Right renal cortex interstitium (tissue), 3 donors: Measurements from ENCODE around the gene MAD1L1. TPM values are rescaled to one million over a fixed set of nuclear protein-coding genes. Genes with fewer than 3 reads are reported as not detected.
"Not testable (repeated sequence)": the region's sequence is repeated elsewhere in the genome, so short reads cannot be mapped to it uniquely, and the experiment has no call there.

Experiments used
- DNase-seq, 3 donors: peaks; one replicate each; pipeline ENCODE4 v3.0.0-alpha.2; 2013; ENCODE audit warnings: low read depth in 3 of 3, low spot score in 2 of 3
- polyA plus RNA-seq, 3 donors: library from polyadenylated mRNA; unstranded; fragments of 120-200 nt; gene quantifications; one replicate each; pipeline ENCODE4 v1.2.1, GENCODE V29; 2013; ENCODE audit not compliant: insufficient read length in 3 of 3

Gene MAD1L1
- polyA plus RNA-seq, 3 donors = 22.9 to 26.0 (median 25.1) TPM

- no peak for DNase-seq
Observed at GRCh38 chr7:1999278-1999984, 233.3 kb downstream of the MAD1L1 start.

GRCh38 chr7:1998146-1998545 lies 234.6 kb downstream of the MAD1L1 start:
- no peak for DNase-seq

GRCh38 chr7:1997537-1998076 lies 235.1 kb downstream of the MAD1L1 start:
- no peak for DNase-seq

GRCh38 chr7:1996816-1997215 lies 235.9 kb downstream of the MAD1L1 start:
- DNase-seq = no peak

GRCh38 chr7:1995911-1996420 lies 236.8 kb downstream of the MAD1L1 start:
- DNase-seq = not testable (repeated sequence)

- no peak for DNase-seq
Observed at GRCh38 chr7:1995426-1995825, 237.3 kb downstream of the MAD1L1 start.

GRCh38 chr7:1994931-1995330 lies 237.8 kb downstream of the MAD1L1 start:
- DNase-seq = no peak

GRCh38 chr7:1993776-1994740 lies 238.7 kb downstream of the MAD1L1 start:
- no peak for DNase-seq

GRCh38 chr7:1993031-1993695 lies 239.6 kb downstream of the MAD1L1 start:
- DNase-seq = no peak

- DNase-seq = no peak
Observed at GRCh38 chr7:1992554-1992953, 240.2 kb downstream of the MAD1L1 start.

GRCh38 chr7:1990001-1990670 lies 242.6 kb downstream of the MAD1L1 start:
- DNase-seq = no peak

- DNase-seq = no peak
Observed at GRCh38 chr7:1989049-1989860, 243.5 kb downstream of the MAD1L1 start.

GRCh38 chr7:1988533-1988930 lies 244.2 kb downstream of the MAD1L1 start:
- DNase-seq = no peak

- no peak for DNase-seq
Observed at GRCh38 chr7:1987591-1988532, 244.9 kb downstream of the MAD1L1 start.

- DNase-seq = no peak
Observed at GRCh38 chr7:1987084-1987535, 245.6 kb downstream of the MAD1L1 start.

- DNase-seq = no peak
Observed at GRCh38 chr7:1986366-1987083, 246.2 kb downstream of the MAD1L1 start.

GRCh38 chr7:1985936-1986335 lies 246.8 kb downstream of the MAD1L1 start:
- DNase-seq = no peak
